Activated CD4-positive, alpha-beta T cell treated with anti-CD3 and anti-CD28 coated beads, Interleukin-2, amount 10 ng/mL, durations not matched to agents 7 days and 5 days (primary cell): ENCODE data around the gene KCNMA1. TPM values are rescaled to one million over a fixed set of nuclear protein-coding genes. Genes with fewer than 3 reads are reported as not detected.

Experiments
- CTCF ChIA-PET: fragments of 350-600 bp; sonication (Branson Sonifier 250); formaldehyde crosslinking; loops from one replicate; lab custom pipeline; 2021; ENCODE audit warnings: antibody characterized with exemption; lab: Charles Lee
- POLR2A ChIA-PET: fragments of 350-600 bp; sonication (Branson Sonifier 250); formaldehyde crosslinking; loops from one replicate; lab custom pipeline; 2021; ENCODE audit warnings: antibody characterized with exemption; lab: Charles Lee
- DNase-seq: peaks from one replicate; pipeline ENCODE4 v3.0.0-alpha.2; 2020
- H3K27ac Mint-ChIP-seq: one replicate; pipeline ENCODE4 v1.8.0; 2021; ENCODE audit warnings: mild to moderate bottlenecking, moderate library complexity, mixed read lengths
- H3K27me3 Mint-ChIP-seq: one replicate; pipeline ENCODE4 v1.8.0; 2021; ENCODE audit warnings: mixed read lengths
- H3K36me3 Mint-ChIP-seq: one replicate; pipeline ENCODE4 v1.8.0; 2021; ENCODE audit warnings: low read depth, mixed read lengths
- H3K4me1 Mint-ChIP-seq: one replicate; pipeline ENCODE4 v1.8.0; 2021; ENCODE audit warnings: mixed read lengths
- H3K4me3 Mint-ChIP-seq: one replicate; pipeline ENCODE4 v1.8.0; 2021; ENCODE audit warnings: mild to moderate bottlenecking, moderate library complexity, mixed read lengths
- H3K9me3 Mint-ChIP-seq: one replicate; pipeline ENCODE4 v1.8.0; 2021; ENCODE audit warnings: mixed read lengths
- total RNA-seq, 2 experiments: library from RNA; stranded (reverse); gene quantifications; one replicate each; pipeline ENCODE4 v1.2.3, GENCODE V29; 2021

KCNMA1 gene
- total RNA-seq, 2 experiments from 2014 or later = not detected

- H3K27ac Mint-ChIP-seq = no peak overlapping the region
- no peak overlapping the region for H3K4me3 Mint-ChIP-seq
- CTCF ChIA-PET = no interaction called here
- POLR2A ChIA-PET = no interaction called here
- H3K27me3 Mint-ChIP-seq = peaks cover 7% of the 10 kb centered on the region
- no peaks in the 10 kb centered on the region for H3K4me1 Mint-ChIP-seq
- no peaks in the 10 kb centered on the region for H3K9me3 Mint-ChIP-seq
- H3K36me3 Mint-ChIP-seq = no peaks in the 10 kb centered on the region
- no peak for DNase-seq
Observed at GRCh38 chr10:77562742-77563141, 74.9 kb downstream of the KCNMA1 start.

GRCh38 chr10:77561991-77562390, 75.6 kb downstream of the KCNMA1 start:
- Mint-ChIP-seq H3K4me3 (no peak overlapping the region), H3K4me1 (no peaks in the 10 kb centered on the region), H3K9me3 (no peaks in the 10 kb centered on the region), H3K27ac (no peak overlapping the region), H3K27me3 (peaks cover 7% of the 10 kb centered on the region), H3K36me3 (no peaks in the 10 kb centered on the region)
- ChIA-PET CTCF (no interaction called here), POLR2A (no interaction called here)
- DNase-seq = no peak

GRCh38 chr10:77560471-77560870, 77.1 kb downstream of the KCNMA1 start:
- Mint-ChIP-seq H3K4me1 (no peaks in the 10 kb centered on the region), H3K36me3 (no peaks in the 10 kb centered on the region), H3K4me3 (no peak overlapping the region), H3K9me3 (no peaks in the 10 kb centered on the region), H3K27me3 (peaks cover 7% of the 10 kb centered on the region), H3K27ac (no peak overlapping the region)
- CTCF ChIA-PET = interaction anchor here (1.0 kb wide), 1 partner anchor 12 kb away, joined by 3 read pairs; no protein-coding TSS in a partner anchor
- no peak for DNase-seq
- POLR2A ChIA-PET = no interaction called here

- Mint-ChIP-seq H3K27me3 (peaks cover 8% of the 10 kb centered on the region), H3K9me3 (no peaks in the 10 kb centered on the region), H3K4me1 (no peaks in the 10 kb centered on the region), H3K36me3 (no peaks in the 10 kb centered on the region), H3K27ac (no peak overlapping the region), H3K4me3 (no peak overlapping the region)
- DNase-seq = no peak
- POLR2A ChIA-PET = no interaction called here
- CTCF ChIA-PET = interaction anchor here (1.0 kb wide), 1 partner anchor 13 kb away, joined by 3 read pairs; no protein-coding TSS in a partner anchor
Observed at GRCh38 chr10:77560052-77560451, 77.6 kb downstream of the KCNMA1 start.

GRCh38 chr10:77556990-77557601, 80.5 kb downstream of the KCNMA1 start:
- Mint-ChIP-seq H3K27me3 (peaks cover 5% of the 10 kb centered on the region), H3K4me1 (no peaks in the 10 kb centered on the region), H3K9me3 (no peaks in the 10 kb centered on the region), H3K4me3 (no peak overlapping the region), H3K36me3 (no peaks in the 10 kb centered on the region), H3K27ac (no peak overlapping the region)
- DNase-seq = no peak
- CTCF ChIA-PET = no interaction called here
- POLR2A ChIA-PET = no interaction called here

GRCh38 chr10:77555591-77556212, 81.9 kb downstream of the KCNMA1 start:
- CTCF ChIA-PET = no interaction called here
- no peaks in the 10 kb centered on the region for H3K9me3 Mint-ChIP-seq

GRCh38 chr10:77554996-77555397, 82.6 kb downstream of the KCNMA1 start:
- DNase-seq = no peak
- no peaks in the 10 kb centered on the region for H3K9me3 Mint-ChIP-seq
- ChIA-PET POLR2A (no interaction called here), CTCF (no interaction called here)
- no peaks in the 10 kb centered on the region for H3K36me3 Mint-ChIP-seq
- H3K4me3 Mint-ChIP-seq = no peak overlapping the region
- H3K4me1 Mint-ChIP-seq = no peaks in the 10 kb centered on the region
- no peak overlapping the region for H3K27ac Mint-ChIP-seq
- H3K27me3 Mint-ChIP-seq = peaks cover 5% of the 10 kb centered on the region

More at GRCh38 chr10:77555591-77556212, 81.9 kb downstream of the KCNMA1 start:
- no peak overlapping the region for H3K4me3 Mint-ChIP-seq
- POLR2A ChIA-PET = no interaction called here
- no peak overlapping the region for H3K27ac Mint-ChIP-seq
- no peak for DNase-seq
- no peaks in the 10 kb centered on the region for H3K4me1 Mint-ChIP-seq
- H3K27me3 Mint-ChIP-seq = peaks cover 5% of the 10 kb centered on the region
- no peaks in the 10 kb centered on the region for H3K36me3 Mint-ChIP-seq

- Mint-ChIP-seq H3K4me3 (no peak overlapping the region), H3K27me3 (peaks cover 3% of the 10 kb centered on the region), H3K9me3 (no peaks in the 10 kb centered on the region), H3K36me3 (no peaks in the 10 kb centered on the region), H3K27ac (no peak overlapping the region), H3K4me1 (no peaks in the 10 kb centered on the region)
- no peak for DNase-seq
- POLR2A ChIA-PET = no interaction called here
- CTCF ChIA-PET = interaction anchor here (0.7 kb wide), 1 partner anchor 1294 kb away, joined by 3 read pairs; no protein-coding TSS in a partner anchor
Observed at GRCh38 chr10:77553966-77554365, 83.6 kb downstream of the KCNMA1 start.

GRCh38 chr10:77553311-77553710, 84.3 kb downstream of the KCNMA1 start:
- Mint-ChIP-seq H3K4me3 (no peak overlapping the region), H3K4me1 (no peaks in the 10 kb centered on the region), H3K9me3 (no peaks in the 10 kb centered on the region), H3K27me3 (peaks cover 3% of the 10 kb centered on the region), H3K27ac (no peak overlapping the region), H3K36me3 (no peaks in the 10 kb centered on the region)
- ChIA-PET CTCF (interaction anchor here (0.6 kb wide), 1 partner anchor 271 kb away, joined by 3 read pairs; no protein-coding TSS in a partner anchor), POLR2A (no interaction called here)
- no peak for DNase-seq

- no peak for DNase-seq
- Mint-ChIP-seq H3K27me3 (peaks cover 3% of the 10 kb centered on the region), H3K9me3 (no peaks in the 10 kb centered on the region), H3K4me1 (no peaks in the 10 kb centered on the region), H3K27ac (no peak overlapping the region), H3K36me3 (no peaks in the 10 kb centered on the region), H3K4me3 (no peak overlapping the region)
- ChIA-PET CTCF (interaction anchor here (1.3 kb wide), 1 partner anchor 15 kb away, joined by 3 read pairs; no protein-coding TSS in a partner anchor), POLR2A (no interaction called here)
Observed at GRCh38 chr10:77552252-77552651, 85.4 kb downstream of the KCNMA1 start.

- ChIA-PET POLR2A (no interaction called here), CTCF (interaction anchor here (1.1 kb wide), 1 partner anchor 11 kb away, joined by 3 read pairs; no protein-coding TSS in a partner anchor)
- H3K9me3 Mint-ChIP-seq = no peaks in the 10 kb centered on the region
- H3K4me1 Mint-ChIP-seq = no peaks in the 10 kb centered on the region
- H3K36me3 Mint-ChIP-seq = no peaks in the 10 kb centered on the region
- no peak for DNase-seq
- no peak overlapping the region for H3K4me3 Mint-ChIP-seq
- H3K27me3 Mint-ChIP-seq = no peaks in the 10 kb centered on the region
- no peak overlapping the region for H3K27ac Mint-ChIP-seq
Observed at GRCh38 chr10:77550378-77550777, 87.2 kb downstream of the KCNMA1 start.

- POLR2A ChIA-PET = no interaction called here
- no peaks in the 10 kb centered on the region for H3K9me3 Mint-ChIP-seq
Observed at GRCh38 chr10:77548671-77549070, 88.9 kb downstream of the KCNMA1 start.

GRCh38 chr10:77548157-77548556, 89.5 kb downstream of the KCNMA1 start:
- Mint-ChIP-seq H3K36me3 (no peaks in the 10 kb centered on the region), H3K27me3 (peaks cover 1% of the 10 kb centered on the region), H3K27ac (no peak overlapping the region), H3K4me1 (no peaks in the 10 kb centered on the region), H3K4me3 (no peak overlapping the region), H3K9me3 (no peaks in the 10 kb centered on the region)
- ChIA-PET POLR2A (no interaction called here), CTCF (no interaction called here)
- no peak for DNase-seq

More at GRCh38 chr10:77548671-77549070, 88.9 kb downstream of the KCNMA1 start:
- DNase-seq = no peak
- CTCF ChIA-PET = no interaction called here
- Mint-ChIP-seq H3K27me3 (no peaks in the 10 kb centered on the region), H3K36me3 (no peaks in the 10 kb centered on the region), H3K4me3 (no peak overlapping the region), H3K4me1 (no peaks in the 10 kb centered on the region), H3K27ac (no peak overlapping the region)
